NCI-H1105 treated with DMSO at 0.1 percent for 48 hours (cell line): ENCODE results near the gene KRT15.

ENCODE experiments used
- DNase-seq: peaks from one replicate; lab custom pipeline; 2025; lab: John Stamatoyannopoulos, UW

The KRT15 gene

DNA sequence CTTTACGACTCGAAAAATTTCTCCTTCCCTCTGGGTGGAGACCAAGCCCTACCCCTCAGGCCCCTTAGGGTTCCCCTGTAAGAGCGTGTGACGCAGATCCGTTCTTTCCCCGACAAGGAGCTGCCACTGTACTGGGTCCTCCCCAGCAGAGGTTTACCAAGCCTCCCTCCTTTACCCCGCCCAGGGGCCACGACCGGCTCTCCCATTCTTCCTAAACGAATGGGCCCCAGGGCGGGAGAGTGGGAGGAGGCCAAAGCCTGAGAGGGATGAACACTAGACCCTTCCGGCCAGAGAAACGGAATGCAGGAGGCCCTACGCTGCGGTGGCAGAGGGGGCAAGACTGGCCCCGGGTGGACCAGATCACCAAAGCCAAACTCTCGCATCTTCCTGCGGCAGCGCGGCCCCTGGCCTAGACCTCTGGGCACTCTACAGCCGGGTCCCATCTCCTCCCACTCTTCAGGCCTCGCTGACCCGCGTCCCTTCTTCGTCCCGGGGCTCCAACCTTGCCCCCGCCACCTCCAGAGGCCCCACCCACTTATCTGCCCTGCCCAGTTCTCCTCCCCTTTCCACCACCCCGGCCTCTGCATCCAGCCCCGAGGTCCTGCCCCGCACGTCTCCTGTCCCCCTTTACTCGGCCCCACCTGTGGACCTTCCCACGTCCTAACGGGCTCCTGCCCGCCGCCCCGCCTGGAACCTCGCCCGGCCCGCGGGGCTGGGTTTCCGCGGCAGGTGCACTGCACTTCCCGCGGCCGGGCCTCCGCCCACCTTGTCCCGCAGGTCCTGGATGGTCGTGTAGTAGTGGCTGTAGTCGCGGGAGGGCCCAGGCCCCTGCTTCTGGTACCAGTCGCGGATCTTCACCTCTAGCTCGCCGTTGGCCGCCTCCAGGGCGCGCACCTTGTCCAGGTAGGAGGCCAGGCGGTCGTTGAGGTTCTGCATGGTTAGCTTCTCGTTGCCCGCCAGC lies 8.7 kb upstream of the KRT15 start:
- DNase-seq: peak; percentile 19

DNA sequence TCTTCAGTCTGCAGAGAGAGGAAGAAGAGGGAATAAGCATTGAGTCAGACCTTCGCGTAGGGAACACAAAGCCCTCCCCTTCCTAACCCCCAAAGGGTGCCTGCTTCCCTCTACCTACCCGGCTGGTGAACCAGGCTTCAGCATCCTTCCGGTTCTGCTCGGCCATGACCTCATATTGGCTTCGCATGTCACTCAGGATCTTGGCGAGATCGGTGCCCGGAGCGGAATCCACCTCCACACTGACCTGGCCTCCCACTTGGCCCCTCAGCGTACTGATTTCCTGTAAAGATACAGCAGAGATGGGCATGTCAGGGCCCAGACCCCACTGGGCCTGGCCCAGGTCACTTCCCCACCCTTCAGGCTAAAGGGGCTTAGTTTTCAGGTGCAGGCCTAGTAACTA lies 5.6 kb upstream of the KRT15 start:
- DNase-seq: peak; percentile 23

DNA sequence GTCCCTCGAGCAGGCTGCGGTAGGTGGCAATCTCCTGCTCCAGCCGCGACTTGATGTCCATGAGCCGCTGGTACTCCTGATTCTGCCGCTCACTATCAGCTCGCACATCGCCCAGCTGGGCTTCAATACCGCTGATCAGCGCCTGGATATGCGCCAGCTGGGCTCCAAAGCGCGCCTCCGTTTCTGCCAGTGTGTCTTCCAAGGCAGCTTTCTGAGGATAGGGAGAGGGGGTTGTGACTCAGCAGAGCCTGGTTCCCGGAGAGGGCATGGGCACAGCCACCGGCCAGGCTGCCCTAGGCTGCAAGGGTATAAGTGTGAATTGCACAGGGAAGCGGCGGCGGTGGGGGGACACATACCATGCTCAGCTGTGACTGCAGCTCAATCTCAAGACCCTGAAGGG lies 5.1 kb upstream of the KRT15 start:
- peak; percentile 72 for DNase-seq

DNA sequence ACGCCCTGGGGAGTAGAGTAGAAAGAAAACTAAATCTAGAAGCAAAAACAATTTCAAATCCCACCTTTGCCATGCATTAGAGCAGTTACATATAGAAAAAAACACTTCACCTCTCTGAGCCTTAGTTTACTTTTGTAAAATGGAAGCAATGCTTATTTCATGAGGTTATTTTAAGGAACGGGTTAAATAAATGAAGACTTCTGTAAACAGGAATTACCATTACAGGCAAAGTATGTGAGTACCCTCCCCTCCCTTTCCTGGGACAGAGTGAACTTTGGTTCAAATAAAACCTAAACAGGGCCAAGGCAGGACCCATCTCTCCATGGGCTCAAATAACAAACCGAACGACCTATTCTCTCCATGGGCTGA lies 4.5 kb upstream of the KRT15 start:
- no peak for DNase-seq

DNA sequence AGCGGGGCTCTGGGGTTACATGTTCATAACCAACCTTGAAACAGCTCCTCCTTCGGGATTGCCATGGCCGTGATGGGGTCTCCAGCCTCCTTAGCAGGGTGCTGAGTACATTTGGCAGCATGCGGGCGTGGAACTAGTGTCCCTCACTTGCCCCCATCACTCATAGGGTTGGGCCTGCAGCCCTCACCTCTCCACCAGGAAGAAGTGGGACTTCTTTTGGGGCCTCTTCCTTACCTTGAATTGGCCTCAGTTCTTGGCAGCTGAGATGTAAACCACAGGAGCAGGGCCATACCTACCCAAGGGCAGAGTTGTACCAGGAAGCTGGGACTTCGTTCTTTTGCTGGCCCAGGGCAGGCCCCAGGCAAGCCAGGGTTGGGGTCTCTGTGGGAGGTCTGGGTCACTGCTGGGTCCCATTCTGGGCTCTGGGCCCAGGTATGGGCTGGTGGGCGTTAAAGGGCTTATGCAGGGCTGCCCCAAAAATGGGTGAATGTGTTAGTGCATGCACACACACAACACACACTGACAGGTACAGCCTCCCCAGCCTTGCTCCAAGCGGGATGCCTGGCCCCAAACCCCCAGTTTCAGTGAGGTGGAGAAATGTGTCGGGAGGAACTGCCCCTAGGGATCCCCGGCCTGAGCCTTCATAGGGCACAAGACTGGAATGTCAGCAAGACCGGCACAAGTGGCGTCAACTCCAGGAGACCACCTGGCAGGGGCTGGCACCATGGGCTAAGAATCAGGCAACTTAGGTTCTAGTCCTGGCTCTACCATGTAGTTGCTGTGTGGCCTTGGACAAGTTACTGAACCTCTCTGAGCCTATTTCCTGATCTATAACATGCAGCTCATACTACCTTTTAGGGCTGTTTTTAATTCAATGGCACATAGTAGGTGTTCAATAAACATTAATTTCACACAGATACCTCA lies 3.9 kb upstream of the KRT15 start:
- peak; percentile 12 for DNase-seq

DNA sequence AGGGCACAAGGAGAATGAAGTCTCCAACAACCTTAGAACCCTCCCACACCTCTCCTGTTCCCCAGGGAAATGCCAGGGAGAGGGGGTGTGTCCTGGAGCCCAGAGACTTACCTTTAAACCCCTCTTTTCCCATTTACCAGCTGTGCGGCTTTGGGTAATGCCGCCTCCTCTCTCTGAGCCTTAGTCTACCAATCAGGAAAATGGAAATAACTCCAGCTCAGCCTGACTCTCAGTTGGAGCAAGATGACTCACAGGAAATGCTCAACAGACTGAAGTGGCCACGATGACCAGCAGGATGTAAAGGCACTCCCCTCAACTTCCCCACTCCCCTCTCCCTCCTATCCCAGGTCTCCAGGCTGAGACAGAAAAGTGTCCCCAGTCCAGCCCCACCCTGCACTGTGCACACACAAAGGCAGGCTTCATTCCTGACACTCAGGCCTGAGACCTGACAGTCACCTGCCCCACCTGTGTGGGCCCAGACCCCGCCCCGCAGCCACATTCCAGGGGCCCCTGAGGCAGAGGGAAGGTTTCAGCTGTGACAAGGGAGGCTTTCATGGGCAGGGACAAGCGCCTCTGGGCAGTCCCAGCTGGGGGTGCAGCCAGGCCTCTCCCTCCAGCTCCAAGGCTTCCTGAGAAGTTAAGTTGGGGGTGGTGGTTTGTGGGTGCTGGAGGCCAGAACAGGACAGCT lies 3.0 kb upstream of the KRT15 start:
- DNase-seq: peak; percentile 31

DNA sequence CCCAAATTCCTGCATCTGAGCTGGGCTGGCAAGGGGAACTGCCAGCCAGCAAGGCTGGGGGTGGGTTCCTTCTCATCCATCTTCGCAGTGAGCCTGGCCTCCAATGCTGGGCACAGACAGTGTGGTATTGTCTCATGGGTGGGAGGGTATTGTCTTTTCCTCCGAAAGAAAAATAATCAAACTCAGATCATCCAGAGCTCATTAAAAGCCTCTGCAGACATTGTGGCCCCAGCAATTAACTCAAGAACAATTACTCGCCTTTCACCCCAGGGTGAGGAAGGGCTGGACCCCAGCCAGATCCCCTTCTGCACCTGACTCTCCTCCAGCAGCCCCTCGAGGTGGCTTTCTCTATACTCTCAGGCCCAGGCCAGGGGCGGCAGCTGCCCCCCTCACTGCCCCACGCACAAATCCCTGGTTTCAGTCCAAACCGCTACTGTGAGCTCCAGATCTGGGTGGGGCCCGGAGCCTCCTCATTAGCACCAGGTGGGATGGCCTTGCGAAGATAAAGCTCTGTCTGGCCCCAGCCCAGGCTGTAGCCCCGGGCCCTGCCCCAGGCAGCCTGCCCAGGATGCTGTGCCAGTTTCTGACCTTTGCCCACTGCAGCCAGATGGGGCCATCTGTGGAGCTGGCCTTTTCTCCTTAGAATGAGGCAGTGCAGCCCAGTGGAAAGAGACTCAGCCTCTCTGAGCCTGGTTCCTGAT lies 2.3 kb upstream of the KRT15 start:
- DNase-seq: peak; percentile 97

DNA sequence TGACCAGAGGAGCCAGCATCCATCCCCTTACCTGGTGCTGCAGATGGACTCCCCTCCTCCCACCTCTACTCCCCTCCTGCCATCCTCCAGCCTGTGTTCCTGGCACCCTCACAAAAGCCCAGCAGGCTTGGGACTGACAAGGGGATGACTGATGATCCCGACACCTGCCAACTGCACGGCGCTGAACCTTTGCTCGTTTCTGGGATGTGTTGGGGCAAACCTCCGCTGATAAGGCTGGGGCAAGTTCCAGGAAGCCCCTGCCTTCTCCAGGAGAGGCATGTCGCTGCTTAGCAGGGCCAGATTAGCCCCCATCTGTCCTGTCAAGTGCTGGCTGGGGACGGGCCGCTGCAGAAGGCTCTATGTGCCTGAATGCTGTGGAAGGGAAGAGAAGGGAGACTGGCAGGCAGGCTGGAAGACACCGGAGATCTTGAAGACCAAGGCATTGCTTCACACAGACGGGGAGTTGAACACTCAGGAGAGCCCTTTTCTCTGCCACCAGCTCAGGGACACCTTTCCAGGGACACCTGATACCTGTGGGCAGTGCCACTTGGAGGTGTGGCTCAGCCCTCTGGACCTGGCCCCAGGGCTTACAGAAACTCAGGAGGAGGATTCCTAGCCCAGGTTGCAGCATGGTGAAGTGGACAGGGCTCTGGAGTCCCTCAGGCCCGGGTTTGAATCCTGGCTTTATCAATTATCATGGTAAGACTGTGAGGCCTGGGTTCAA lies 973 bp upstream of the KRT15 start:
- DNase-seq: peak; percentile 93

DNA sequence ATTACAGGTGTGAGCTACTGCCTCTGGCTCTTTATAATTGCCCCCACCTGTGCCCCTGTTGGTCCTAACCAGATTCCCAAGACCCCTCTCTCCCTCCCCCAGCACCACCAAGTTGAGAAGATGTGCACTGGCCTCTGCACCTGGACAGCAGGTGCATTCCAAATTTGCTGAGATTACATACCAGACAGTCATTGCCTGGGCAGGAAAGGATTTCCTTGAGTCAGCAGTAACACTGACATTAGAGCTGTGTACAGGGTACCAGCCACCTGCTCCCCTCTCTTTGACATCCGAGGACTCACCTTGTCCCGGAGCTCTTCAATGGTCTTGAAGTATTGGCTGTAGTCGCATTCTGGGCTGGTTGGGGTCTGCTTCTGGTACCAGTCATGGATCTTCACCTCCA lies 659 bp downstream of the KRT15 start:
- DNase-seq: peak; percentile 49

DNA sequence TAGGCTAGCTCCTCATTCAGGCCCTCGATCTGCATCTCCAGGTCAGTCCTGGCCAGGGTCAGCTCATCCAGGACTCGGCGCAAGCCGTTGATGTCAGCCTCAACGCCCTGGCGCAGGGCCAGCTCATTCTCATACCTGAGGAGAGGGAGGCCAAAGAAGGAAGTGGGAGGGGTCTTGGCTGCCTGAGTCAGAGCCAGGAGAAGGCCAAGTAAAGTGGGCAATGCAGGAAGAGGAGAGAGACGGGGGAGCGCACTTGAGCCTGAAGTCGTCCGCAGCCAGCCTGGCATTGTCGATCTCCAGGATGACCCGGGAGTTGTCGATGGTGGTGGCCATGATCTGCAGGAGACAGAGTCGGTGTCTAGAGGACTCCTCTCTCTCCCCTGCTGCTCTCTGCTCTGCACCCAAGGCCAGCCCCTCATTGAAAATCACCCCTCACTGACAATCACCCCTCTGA lies 1.8 kb downstream of the KRT15 start:
- no peak for DNase-seq

DNA sequence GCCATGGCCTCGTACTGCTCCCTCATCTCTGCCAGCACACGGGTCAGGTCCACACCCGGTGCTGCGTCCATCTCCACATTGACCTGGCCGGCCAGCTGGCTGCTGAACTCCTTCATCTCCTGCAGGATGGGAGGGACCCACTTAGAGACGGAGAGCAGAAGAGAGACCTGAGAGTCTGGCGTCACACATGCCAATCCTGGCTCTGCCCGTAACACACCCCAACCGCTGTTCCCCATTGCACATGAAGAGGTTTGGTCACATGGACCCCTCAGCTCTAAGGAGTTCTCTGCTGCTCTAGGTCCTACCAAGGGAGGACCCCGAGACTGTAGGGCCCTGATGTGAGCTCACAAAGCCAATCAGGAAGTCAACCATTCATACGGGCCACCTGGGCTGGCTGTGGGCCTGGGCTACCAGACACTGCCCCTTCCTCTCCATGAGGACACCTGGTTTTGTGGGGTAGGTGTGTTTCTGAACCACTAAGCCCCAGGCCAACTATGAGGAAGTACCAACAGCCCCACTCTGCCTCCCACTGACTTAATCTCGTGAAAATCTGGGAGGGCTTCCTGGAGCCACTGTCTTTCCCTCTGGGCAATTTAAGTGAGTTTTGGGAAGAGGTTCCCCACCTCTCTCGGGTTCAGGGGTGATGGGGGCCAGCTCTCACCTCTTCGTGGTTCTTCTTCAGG lies 2.4 kb downstream of the KRT15 start:
- DNase-seq: no peak

DNA sequence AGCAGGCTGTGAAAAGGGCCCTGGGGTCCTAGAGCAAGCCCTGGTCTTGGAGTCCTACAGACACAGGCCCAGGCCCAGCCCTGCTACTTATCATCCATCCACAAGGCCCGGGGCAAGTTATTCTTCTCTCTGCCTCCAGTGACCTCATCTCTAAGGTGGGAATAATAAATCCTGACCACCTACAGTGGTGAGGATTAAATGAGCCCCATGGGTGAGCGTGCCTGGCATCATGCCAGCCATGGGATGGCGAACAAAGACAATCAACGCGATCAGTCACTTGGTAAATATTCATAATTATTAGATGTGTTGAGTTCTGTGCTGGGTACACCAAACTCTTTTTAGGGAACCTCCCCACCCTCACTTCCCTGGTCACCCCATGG lies 5.5 kb downstream of the KRT15 start:
- peak; percentile 60 for DNase-seq

DNA sequence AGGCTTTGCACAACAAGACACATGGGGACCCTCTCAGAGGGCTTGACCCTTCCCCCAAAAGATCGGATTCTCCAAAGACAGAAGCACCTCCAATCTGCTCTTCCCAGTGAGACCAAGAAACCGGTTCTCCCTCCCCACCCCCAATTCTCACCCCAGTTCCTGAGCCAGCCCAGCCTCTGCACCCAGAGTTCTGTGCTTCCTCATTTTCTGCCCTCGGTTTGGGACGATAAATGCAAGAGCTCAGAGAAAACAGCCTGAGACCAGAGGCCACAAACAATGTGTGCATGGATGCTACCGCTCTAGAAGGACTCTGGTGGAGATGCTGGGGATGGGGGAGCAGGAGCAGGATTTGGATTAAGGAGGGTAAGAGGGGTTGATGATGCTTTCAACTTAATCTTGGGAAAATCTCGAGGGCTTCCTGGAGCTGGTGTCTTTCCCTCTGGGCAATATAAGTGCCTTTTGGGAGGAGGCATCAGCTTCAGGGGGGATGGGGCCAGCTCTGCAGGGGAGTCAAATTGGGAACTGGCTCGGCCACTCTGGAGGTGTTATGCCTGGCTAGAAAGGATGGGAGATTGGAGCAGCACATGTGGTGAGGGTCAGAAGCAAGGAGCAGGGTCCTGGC lies 6.0 kb downstream of the KRT15 start:
- no peak for DNase-seq

DNA sequence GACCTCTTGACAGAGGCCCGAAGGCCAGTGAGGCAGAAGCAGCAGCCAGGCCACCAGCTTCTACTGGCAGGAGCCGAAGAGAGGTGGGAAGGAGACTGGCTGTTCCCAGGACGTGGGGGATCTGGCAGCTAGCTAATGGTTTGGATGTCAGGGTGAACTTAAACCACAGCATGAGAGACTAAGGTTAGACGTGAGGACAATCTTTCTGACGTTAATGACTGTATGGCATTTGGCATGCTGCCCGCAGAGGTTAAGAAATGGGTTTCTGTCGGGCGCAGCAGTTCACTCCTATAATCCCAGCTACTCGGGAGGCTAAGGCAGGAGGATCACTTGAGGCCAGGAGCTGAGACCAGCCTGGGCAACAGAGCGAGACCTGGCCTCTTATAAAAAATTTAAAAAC lies 7.0 kb downstream of the KRT15 start:
- no peak for DNase-seq

DNA sequence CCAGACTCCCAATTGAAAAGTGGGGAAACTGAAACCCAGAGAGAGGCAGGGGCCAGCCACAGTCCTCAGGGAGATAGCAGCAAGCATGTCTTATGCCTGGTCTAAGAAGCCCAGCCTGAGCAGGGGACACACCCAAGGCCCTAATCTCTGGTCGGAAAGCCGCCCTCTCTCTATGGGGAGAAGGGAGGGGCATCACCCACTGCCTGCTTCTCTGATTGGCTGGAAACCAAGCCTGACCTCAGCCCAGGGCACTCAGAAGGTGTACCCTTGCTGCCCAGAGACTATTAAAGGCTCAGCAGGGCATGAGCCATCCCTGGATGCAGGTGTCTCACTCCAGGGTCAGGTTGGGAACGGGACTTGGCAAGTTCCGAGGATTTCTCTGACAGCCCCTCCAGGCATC lies 7.6 kb downstream of the KRT15 start:
- DNase-seq: no peak

DNA sequence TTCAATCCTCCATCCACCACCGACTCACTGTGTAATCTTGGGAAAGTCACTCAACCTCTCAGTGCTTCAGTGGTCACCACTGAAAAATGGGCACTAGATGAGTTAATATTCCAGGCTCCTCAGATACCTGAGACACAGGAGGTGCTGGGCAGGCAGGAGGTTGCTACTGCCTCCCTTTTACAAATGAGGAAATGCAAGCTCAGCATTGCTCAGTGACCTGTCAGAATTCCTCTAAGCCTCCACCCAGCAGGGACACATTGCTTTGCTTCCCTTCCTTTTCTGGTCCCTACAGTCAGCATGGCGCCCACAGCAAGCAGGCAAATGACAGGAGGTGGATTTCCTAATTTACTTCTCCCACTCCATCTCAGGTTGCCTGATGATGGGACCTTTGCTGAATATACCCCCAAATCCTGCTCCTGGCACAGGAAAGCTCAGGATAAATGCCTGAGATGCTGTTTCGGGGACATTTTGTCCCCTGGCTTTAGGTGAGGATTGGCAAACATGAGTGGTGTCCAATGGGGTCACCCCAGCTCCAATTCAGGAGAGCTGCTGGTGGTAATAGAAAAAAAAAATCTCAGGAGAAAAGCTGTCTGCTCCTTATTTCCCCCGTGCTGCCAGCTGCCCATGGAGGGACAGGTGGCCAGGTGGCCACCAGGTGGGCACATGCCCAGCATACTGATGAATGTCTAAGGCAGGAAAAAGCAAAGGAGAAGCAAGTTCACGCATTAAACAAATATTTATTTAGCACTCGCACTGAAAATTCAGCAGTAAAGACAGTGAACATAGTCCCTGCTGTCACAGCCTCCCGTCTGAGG lies 8.2 kb downstream of the KRT15 start:
- DNase-seq: peak; percentile 47

DNA sequence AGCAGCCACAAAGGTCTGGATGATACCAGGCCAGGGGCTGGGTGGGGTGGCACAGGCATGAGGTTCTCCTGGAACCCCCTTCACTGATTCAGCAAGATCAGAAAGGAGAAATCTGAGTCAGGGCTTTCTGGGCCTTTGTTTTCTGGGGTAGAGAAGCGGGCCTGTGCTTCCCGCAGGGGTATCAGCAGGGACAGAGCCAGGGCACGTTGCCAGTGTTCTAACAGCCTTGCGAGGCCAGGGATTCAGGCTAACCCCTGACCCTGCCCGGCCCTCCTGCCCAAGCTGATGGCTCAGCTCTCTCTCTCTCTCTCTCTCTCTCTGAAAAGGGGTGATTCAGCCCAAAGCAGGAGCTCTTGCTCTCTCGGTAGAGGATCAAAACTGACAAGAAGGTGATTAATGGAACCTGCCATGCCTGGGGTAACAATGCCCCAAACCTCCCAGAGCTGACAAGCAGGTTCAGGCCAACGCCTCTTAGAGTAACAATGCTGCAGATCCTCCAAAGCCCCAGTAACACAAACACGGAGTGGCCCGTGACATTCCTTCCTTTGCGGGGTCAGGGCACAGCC lies 11.3 kb downstream of the KRT15 start:
- no peak for DNase-seq
